HuH-7 (cell line): Measurements from ENCODE around the gene SLC37A1.

Source experiments
- DNase-seq: peaks from one replicate; pipeline ENCODE4 v3.0.0; 2011; ENCODE audit warnings: low spot score

The SLC37A1 gene

GRCh38 chr21:42545317-42545716, 31.7 kb downstream of the SLC37A1 start:
- DNase-seq = no peak

GRCh38 chr21:42545745-42546144, 32.1 kb downstream of the SLC37A1 start:
- DNase-seq = no peak

- no peak for DNase-seq
Observed at GRCh38 chr21:42546433-42546832, 32.8 kb downstream of the SLC37A1 start.

- DNase-seq = no peak
Observed at GRCh38 chr21:42547001-42547905, 33.6 kb downstream of the SLC37A1 start.

- no peak for DNase-seq
Observed at GRCh38 chr21:42547906-42548365, 34.3 kb downstream of the SLC37A1 start.

- no peak for DNase-seq
Observed at GRCh38 chr21:42548687-42549406, 35.2 kb downstream of the SLC37A1 start.

GRCh38 chr21:42550817-42551216, 37.2 kb downstream of the SLC37A1 start:
- no peak for DNase-seq

GRCh38 chr21:42552407-42553336, 39.0 kb downstream of the SLC37A1 start:
- no peak for DNase-seq

GRCh38 chr21:42553435-42553834, 39.8 kb downstream of the SLC37A1 start:
- DNase-seq = no peak

GRCh38 chr21:42554251-42554961, 40.8 kb downstream of the SLC37A1 start:
- no peak for DNase-seq

- no peak for DNase-seq
Observed at GRCh38 chr21:42555756-42556438, 42.2 kb downstream of the SLC37A1 start.

- no peak for DNase-seq
Observed at GRCh38 chr21:42556476-42556875, 42.8 kb downstream of the SLC37A1 start.

- DNase-seq = no peak
Observed at GRCh38 chr21:42556960-42557359, 43.3 kb downstream of the SLC37A1 start.

- no peak for DNase-seq
Observed at GRCh38 chr21:42557420-42557819, 43.8 kb downstream of the SLC37A1 start.

GRCh38 chr21:42558368-42558767, 44.7 kb downstream of the SLC37A1 start:
- DNase-seq = no peak

GRCh38 chr21:42558846-42559245, 45.2 kb downstream of the SLC37A1 start:
- DNase-seq = no peak

- no peak for DNase-seq
Observed at GRCh38 chr21:42559326-42559725, 45.7 kb downstream of the SLC37A1 start.

- DNase-seq = no peak
Observed at GRCh38 chr21:42560517-42561179, 47.0 kb downstream of the SLC37A1 start.

GRCh38 chr21:42561762-42562650, 48.4 kb downstream of the SLC37A1 start:
- DNase-seq = no peak
